Diencephalon (tissue), 1 donor: ENCODE results near the gene PDZD11. TPM values are rescaled to one million over a fixed set of nuclear protein-coding genes. Genes with fewer than 3 reads are reported as not detected.

Experiments
- small RNA-seq: library from RNA; depleted of rRNA; stranded (forward); fragments of <200 nt; gene quantifications from one replicate; pipeline ENCODE3, GENCODE V24; 2014
- total RNA-seq: library from RNA; depleted of rRNA; stranded (reverse); fragments of >200 nt; gene quantifications from one replicate; pipeline ENCODE4 v1.2.3, GENCODE V29; 2014

Gene PDZD11
- 45.4 TPM for total RNA-seq

GRCh38 chrX:70289793-70290770, at the start of gene PDZD11, which contains the start of gene KIF4A:
Gene PDZD11, minus strand, starts transcription at chrX:70289927. Its CDS starts 586 bp downstream, at chrX:70289341.
Gene KIF4A, plus strand, starts transcription at chrX:70290104. Its CDS starts 355 bp downstream, at chrX:70290459.

GRCh38 chrX:70281951-70282350, 7.8 kb downstream of the PDZD11 start, which contains the start of gene RAB41:
Gene RAB41, plus strand, starts transcription at chrX:70282172. Its CDS starts 46 bp downstream, at chrX:70282218.

GRCh38 chrX:70268034-70268433, 21.7 kb downstream of the PDZD11 start, which contains the start of gene ARR3:
Gene ARR3, plus strand, starts transcription at chrX:70268334. Its CDS starts 1,052 bp downstream, at chrX:70269386.

GRCh38 chrX:70260104-70260503, 29.6 kb downstream of the PDZD11 start, which contains the start of gene P2RY4:
Gene P2RY4, minus strand, starts transcription at chrX:70260204. Its CDS starts 580 bp downstream, at chrX:70259624.

Small RNAs within 50 kb of the gene (small RNA-seq; reads per million reads assigned to genes)
- 0.18 reads per million for gene RNA5SP507

Other genes starting within 250 kb of the PDZD11 start
- not detected for gene AWAT2, start 240.0 kb downstream of the PDZD11 start, total RNA-seq
- gene OTUD6A, start 227.5 kb downstream of the PDZD11 start, total RNA-seq = not detected
- gene IGBP1, start 156.5 kb downstream of the PDZD11 start, total RNA-seq = 90.2 TPM
- gene DGAT2L6, start 112.4 kb downstream of the PDZD11 start, total RNA-seq = not detected
- gene AWAT1, start 55.3 kb downstream of the PDZD11 start, total RNA-seq = not detected
- gene P2RY4, start 29.7 kb downstream of the PDZD11 start, total RNA-seq = not detected
- not detected for gene ARR3, start 21.6 kb downstream of the PDZD11 start, total RNA-seq
- not detected for gene RAB41, start 7.8 kb downstream of the PDZD11 start, total RNA-seq
- gene KIF4A, start 177 bp upstream of the PDZD11 start, total RNA-seq = 5.8 TPM
- 14.3 TPM for gene GDPD2, start 133.4 kb upstream of the PDZD11 start, total RNA-seq
- gene DLG3, start 154.9 kb upstream of the PDZD11 start, total RNA-seq = 68.0 TPM